Stimulated activated CD8-positive, alpha-beta memory T cell treated with anti-CD3 and anti-CD28 coated beads, Interleukin-2, amount 100 ng/mL, for 1 hour (primary cell): Measurements from ENCODE around the gene SLC7A9.
"Not testable (repeated sequence)": the region's sequence is repeated elsewhere in the genome, so short reads cannot be mapped to it uniquely, and the experiment has no call there.

ENCODE experiments used
- DNase-seq, 2 donors: peaks; one replicate each; pipeline ENCODE4 v3.0.0-alpha.2; 2020; ENCODE audit warnings: low read depth in 2 of 2

SLC7A9 gene

DNA sequence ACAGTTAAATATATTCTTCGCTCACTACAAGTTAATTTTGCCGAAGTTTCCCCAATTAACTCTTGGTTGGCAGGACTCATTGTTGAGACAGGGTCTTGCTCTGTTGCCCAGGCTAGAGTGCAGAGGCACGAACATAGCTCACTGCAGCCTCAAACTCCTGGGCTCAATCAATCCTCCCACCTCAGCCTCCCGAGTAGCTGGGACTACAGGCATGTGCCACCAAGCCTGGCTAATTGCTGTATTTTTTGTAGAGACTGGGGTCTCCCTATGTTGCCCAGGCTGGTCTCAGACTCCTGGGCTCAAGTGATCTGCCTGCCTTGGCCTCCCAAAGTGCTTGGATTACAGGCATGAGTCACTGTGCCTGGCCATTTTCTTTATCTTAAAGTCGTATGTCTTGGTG is 15.7 kb upstream of the SLC7A9 start:
- DNase-seq = not testable (repeated sequence)

DNA sequence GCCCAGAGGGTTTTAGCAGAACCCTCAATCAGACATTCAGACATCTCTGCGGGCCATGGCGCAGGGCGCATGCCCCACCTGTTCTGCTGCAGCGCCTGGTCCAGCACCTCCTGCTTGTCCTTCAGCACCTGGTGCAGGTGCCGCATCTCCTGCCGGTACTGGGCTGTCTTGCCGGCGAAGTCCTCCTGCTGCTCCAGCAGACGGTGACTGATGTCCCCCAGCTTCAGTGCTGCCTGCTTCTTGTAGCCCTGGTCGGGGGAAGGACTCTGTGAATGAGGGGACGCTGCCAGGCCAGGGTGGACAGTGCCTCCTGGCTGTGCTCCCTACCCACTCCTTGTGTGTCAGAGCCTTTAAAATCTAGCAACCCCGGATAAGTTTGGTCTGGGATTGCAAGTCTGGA is 12.2 kb upstream of the SLC7A9 start:
- DNase-seq = no peak

DNA sequence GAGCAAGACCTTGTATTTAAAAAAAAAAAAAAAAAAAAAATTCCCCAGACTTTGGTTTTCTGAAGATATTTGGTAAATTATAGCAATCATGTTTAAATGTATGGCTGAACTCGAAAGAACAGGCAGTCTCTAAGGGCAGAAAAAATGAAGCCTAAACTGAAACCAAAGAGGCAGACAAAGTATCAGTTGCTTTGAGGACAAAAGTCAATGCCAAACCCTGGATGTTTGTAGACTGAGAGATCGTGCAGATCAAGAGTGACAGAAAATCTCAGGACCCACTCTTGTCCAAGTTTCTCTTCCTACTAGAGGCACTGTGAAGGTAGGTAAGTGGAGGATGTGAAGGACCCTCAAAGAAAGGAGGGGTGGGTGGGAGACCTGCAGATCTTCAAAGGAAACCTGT is 11.1 kb upstream of the SLC7A9 start:
- no peak for DNase-seq

GRCh38 chr19:32879741-32880140 is 10.2 kb upstream of the SLC7A9 start:
- DNase-seq = no peak

GRCh38 chr19:32878988-32879387 is 9.4 kb upstream of the SLC7A9 start:
- no peak for DNase-seq

- no peak for DNase-seq
Observed at GRCh38 chr19:32877977-32878745, 8.6 kb upstream of the SLC7A9 start.

GRCh38 chr19:32877323-32877912 is 7.9 kb upstream of the SLC7A9 start:
- DNase-seq = no peak

DNA sequence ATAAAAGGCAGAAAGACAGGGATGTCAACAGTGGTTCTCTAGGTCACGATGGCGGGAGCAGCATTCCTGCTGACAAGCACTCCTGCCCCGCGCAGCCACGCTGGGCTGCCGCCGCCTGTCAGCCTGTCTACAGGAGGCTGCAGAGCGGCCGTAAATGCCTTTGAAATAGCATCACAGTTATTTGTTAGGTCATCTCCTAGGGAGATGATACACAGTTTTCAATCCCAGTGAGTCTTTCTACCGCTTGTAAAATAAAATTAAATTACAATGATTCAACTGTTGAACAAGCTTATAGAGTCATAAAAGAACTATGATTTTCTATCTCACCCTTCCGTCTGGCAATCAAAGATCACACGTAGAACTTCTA is 7.3 kb upstream of the SLC7A9 start:
- no peak for DNase-seq

DNA sequence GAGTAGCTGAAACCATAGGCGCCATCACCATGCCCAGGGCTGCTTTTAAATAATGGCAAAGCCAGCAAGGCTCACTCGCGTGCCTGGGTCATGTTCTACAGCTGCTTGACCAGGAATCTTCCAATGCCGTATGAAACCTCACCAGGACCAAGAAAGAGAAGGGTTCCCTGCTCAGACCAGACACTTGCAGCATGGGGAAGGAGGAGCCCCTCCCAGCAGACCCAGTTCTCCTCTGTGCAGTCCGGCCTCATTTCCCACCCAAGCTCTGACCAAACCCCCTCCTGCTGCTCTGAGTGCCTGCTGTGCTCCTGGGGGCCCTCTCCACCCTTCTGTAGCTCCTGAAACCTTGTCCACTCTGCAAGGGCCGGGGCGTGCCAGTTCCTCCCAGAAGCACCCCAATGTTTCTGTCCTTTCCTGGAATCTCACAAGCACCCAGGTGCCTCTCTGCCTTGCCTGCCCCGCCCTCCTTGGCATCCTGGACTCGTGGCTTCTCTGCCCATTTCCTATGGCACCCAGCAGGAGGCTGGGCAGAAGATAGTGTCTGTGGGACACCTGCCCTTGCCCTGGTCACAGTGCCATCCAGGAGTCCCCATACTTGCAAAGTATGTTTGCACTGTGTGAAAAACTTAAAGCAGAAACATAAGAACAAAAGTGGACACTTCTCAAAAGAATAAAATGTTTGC is 6.8 kb upstream of the SLC7A9 start:
- no peak for DNase-seq

DNA sequence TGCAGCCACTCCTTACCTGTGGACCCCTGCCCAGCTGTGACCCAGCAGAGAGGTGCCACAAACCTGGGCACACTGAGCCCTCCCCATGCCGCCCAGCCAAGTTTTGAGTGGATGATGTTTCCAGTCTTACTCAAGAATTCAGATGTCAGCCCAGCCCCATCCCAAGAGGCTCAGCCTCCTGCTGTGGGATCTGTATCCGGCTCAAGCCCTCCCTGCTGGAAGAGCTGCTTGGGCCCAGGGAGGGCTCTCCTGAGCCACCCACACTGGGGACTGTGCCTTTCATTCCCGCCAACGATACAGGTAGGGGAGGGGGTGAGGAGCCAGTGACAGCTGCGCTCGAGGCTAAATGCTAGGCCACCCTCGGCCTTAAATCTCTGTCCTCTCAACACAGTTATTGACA is 5.9 kb upstream of the SLC7A9 start:
- no peak for DNase-seq

DNA sequence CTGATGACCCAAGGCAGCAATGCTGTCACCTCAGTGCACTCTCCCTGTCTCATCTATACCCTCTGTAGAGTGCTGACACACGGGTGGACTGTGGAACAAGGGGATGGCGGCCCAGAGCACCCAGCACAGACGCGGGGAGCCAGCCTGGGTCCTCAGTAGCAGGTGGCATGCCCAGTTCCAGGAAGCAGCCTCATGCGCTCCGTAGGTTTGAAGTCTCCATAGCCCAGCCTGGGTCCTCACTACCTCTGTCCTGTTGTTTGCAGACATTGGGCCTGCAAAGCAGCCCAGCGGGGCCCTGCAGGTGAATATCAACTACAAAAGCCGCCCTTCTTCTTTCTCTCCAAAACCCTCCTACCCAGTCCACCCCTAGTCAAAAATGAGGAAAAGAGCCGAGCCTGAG is 5.0 kb upstream of the SLC7A9 start:
- no peak for DNase-seq

DNA sequence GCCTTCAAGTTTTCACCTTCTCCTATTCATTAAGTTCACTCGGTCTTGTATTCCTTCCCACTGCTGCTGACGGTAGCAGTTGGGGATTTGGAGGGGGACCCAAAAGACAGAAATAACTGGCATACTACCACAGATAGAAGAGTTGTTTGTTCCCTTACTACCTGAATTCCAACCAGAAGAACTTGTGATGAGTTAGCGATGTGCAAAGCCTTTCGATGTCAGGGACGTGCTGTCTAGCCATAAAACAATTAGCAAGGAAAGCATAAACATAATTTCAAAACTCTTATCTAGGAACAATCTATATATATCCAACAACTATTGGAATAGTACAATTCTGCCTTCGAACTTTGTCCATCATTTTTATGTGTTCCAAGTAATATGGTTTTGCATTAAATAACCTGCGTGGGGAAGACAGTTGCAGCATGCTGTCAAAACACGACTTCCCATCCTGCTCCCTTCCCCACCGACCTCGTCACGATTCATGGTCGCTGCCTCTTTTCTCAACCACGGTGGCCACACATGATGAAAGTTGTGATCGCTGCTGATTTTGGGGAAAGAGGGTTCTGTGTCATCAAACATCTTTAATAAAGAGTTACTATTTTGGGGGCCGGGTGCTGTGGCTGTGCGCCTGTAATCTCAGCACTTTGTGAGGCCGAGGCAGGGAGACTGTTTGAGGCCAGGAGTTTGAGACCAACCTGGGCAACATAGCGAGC is 3.8 kb upstream of the SLC7A9 start:
- no peak for DNase-seq

DNA sequence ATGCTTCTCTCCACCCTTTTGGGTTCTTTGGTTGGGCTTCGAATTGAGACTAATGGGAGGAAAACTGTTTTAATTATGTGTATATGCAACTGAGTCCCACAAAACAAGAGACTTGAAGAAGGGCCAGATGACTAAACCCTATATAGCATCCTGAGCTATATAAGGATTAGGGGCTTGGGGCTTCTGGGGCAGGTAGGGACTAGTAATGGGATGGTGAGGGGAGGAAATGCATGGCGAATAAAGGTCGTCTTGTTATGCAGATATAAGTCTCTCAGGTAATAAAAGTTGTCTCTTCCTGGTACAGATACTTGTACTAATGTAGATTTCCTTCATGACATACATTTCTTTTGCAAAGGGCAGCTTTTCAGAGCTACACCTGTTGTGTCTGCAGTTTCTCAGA is 2.8 kb upstream of the SLC7A9 start:
- DNase-seq = no peak

GRCh38 chr19:32870981-32871451 is 1.4 kb upstream of the SLC7A9 start:
- no peak for DNase-seq

GRCh38 chr19:32869966-32870573 is 503 bp upstream of the SLC7A9 start:
- DNase-seq = no peak

DNA sequence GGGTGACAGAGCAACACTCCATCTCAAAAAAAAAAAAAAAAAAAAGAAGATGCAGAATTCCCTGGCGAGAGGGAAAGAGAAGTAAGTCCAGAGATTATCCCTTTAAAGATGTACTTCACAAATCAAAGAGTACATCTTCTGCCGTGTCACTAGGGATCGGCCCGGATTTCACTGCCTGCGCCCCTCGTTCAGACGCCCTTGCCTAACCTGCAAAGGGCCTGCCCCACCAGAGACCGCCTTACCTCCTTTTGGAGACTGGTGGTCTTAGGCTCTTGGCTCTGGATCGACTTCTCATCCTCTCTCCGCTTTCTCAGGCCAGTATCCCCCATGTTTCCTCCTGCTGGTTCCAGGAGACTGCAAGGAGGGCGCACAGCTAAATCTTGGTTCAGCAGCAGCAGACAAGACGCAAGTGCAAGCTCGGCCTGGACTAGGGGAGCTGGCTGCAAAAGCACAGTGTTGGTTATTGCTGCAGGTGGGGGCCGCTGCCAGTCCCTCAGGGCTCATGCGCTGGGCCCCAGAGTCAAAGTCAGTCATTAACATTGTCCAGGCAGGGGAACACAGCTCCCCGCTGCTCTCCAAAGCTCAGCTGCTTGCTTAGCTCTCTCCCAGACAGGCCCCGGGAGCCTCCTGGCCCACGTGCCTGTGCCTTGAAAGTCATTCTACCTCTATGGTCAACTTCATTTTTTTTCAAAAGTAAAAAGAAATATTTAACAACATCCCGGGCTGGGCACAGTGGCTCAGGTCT is 1.2 kb downstream of the SLC7A9 start:
- DNase-seq = no peak

DNA sequence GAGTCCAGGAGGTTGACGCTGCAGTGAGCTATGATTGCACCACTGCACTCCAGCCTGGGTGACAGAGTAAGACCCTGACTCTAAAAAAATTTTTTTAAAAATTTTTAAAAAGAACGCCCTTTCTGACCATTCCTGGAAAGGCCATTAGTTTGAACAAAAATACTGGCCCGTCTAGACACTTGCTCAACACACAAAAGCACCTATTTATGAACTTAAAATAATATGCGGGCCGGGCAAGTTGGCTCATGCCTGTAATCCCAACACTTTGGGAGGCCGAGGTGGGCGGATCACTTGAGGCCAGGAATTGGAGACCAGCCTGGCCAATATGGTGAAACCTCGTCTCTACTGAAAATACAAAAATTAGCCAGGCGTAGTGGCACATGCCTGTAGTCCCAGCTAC is 2.1 kb downstream of the SLC7A9 start:
- DNase-seq = not testable (repeated sequence)

- no peak for DNase-seq
Observed at GRCh38 chr19:32866564-32867265, 2.9 kb downstream of the SLC7A9 start.

DNA sequence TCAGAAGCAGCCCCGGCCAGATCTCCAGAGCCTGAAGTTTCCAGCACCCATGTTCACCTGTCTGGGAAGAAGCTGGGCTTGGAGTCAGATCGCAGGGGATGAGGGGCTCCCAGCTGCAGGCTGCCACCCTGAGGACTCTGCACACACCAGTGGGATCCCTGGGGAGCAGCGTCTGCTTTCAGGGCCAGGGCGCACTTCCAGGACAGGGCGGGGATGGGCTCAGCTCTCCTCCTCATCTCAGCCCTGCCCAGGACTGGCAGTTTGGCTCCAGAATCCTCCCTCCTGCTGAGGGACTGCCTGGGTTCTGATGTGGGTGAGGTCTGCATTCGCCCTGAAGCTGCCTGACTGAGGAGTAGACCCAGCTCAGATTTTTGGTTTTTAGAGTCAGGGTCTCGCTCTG is 3.5 kb downstream of the SLC7A9 start:
- DNase-seq = no peak

DNA sequence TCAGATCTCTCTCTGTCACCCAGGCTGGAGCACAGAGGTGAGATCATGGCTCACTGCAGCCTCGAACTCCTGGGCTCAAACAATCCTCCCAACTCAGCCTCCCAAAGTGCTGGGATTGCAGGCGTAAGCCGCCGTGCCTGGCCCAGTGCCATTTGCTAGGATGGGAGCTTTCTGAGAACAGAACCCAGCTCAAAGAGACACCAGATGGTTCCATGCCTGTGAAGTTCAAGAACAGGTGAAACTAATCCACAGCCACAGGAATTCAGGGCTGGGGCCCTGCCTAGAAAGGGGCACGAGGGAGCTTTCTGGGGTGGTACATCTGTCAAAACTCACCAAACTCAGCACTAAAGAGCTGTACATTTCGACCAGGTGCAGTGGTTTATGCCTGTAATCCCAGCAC is 4.2 kb downstream of the SLC7A9 start:
- DNase-seq = no peak
